ENCODE results near the gene SLC39A10. TPM values are rescaled to one million over a fixed set of nuclear protein-coding genes. Genes with fewer than 3 reads are reported as not detected.
A peak's percentile ranks its signal among the peaks of the same experiment; 100 is the strongest.

The SLC39A10 gene
- total and polyA plus RNA-seq, 2 of the 4 experiments (the other 2 are of a cell fraction): 17.6 to 64.7 TPM

DNA sequence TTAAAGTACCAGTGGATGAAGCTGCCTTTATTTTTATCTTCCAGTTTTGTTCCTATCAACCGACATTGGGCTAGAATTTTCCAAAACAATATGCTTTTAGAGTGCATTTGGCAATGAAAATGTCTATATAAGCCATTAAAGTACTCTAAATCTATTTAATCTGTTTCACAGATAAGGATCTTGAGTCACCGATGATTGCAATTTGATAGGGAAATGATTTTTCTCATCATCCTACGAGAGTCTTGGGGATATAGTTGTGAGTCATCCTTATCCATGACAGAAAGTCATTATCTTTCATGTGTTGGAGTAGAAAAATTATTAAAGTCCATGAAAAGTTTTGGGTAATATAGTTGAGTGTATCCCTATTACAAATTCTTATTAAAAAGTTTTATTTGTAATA lies 26.1 kb downstream of the SLC39A10 start:
- peaks cover 12 to 20% of the 10 kb centered on the region in 2 experiments for H3K79me1 ChIP-seq (ENCODE audit: low read depth in 1 of 2, low read length in 2 of 2)
- H3K36me3 ChIP-seq (ENCODE audit: control insufficient read depth, insufficient read depth, low read length): peaks cover 4% of the 10 kb centered on the region
- no peaks in the 10 kb centered on the region for H3K27me3 ChIP-seq (ENCODE audit: control insufficient read depth, insufficient read depth, low read length)
- POLR2A ChIA-PET (ENCODE audit: unreplicated experiment): no interaction called here
- H2AK5ac ChIP-seq (ENCODE audit: low read depth, low read length): no peak overlapping the region
- H3K14ac ChIP-seq (replicated peaks; ENCODE audit: low read depth, low read length): no peak overlapping the region
- no CpG with 5 or more reads among the region's 3 CpGs for WGBS, 2 experiments (ENCODE audit: extremely low coverage in 2 of 2, insufficient read length in 1 of 2)
- no peak overlapping the region for H3K4ac ChIP-seq (ENCODE audit: low read depth, low read length)
- no peaks in the 10 kb centered on the region for H3K4me1 ChIP-seq (ENCODE audit: control insufficient read depth, insufficient read depth, low read length)
- TF ChIP-seq FOS (IDR thresholded peaks at IDR 0.05; ENCODE audit: low read depth, low read length): 0 out of 2 replicates have a peak, but pooled peaks have one; percentile 52
- no peak for TF ChIP-seq RFX5 (IDR thresholded peaks at IDR 0.05; ENCODE audit: low read depth, low read length)
- peak; percentile 72 for DNase-seq
- no peak for ATAC-seq (ENCODE audit: low read depth)
- H2BK5ac ChIP-seq (ENCODE audit: low read depth, low read length, poor library complexity, severe bottlenecking): no peak overlapping the region
- no TSS peak for BruUV-seq (replicated peaks)
- no peak overlapping the region for H4K8ac ChIP-seq (ENCODE audit: low read depth in 2 of 2, low read length in 2 of 2)
- H3K9ac ChIP-seq (ENCODE audit: low read depth, low read length): no peak overlapping the region
- H3K56ac ChIP-seq (ENCODE audit: extremely low read depth, insufficient read depth, low read length): no peak overlapping the region
- no peak overlapping the region for H2AFZ ChIP-seq (replicated peaks; ENCODE audit: low read length, poor library complexity)
- H2AK9ac ChIP-seq (replicated peaks; ENCODE audit: low read depth, low read length, poor library complexity): no peak overlapping the region
- no peak overlapping the region for H2BK15ac ChIP-seq (ENCODE audit: low read depth, low read length)
- no peaks in the 10 kb centered on the region for H3K9me3 ChIP-seq (ENCODE audit: control insufficient read depth, insufficient read depth, low read length)
- H3K23ac ChIP-seq (ENCODE audit: low read depth, low read length): no peak overlapping the region
- H2BK120ac ChIP-seq (ENCODE audit: low read depth, low read length): no peak overlapping the region
- H4K20me1 ChIP-seq (ENCODE audit: insufficient read depth, low read length): no peaks in the 10 kb centered on the region
- dilution Hi-C loops (cut with HindIII; ENCODE audit: low sequenced_read_pairs, unreplicated experiment): no loop called here
- no peak overlapping the region for H3K4me2 ChIP-seq (ENCODE audit: low read depth, low read length)
- in situ Hi-C loops (cut with MboI; ENCODE audit: low sequenced_read_pairs): no loop called here
- no peaks in the 10 kb centered on the region for H3K9me1 ChIP-seq (ENCODE audit: insufficient read depth, low read length)
- intact Hi-C loops (cut with micrococcal nuclease): loop anchor here (10.0 kb wide), 1 partner anchor 142 kb away; no protein-coding TSS in a partner anchor
- H4K5ac ChIP-seq (ENCODE audit: low read depth, low read length): no peak overlapping the region
- H3K18ac ChIP-seq (ENCODE audit: low read depth, low read length): no peak overlapping the region
- H3K27ac ChIP-seq (ENCODE audit: insufficient read depth, low read length): no peak overlapping the region
- no peak overlapping the region for H2BK20ac ChIP-seq (ENCODE audit: low read depth, low read length)
- H4K91ac ChIP-seq (ENCODE audit: insufficient read depth, low read depth, low read length): no peak overlapping the region
- CTCF ChIA-PET: no interaction called here
- no peak overlapping the region for H3K4me3 ChIP-seq (ENCODE audit: insufficient read depth, low read depth, low read length)

All from IMR-90 (cell line).